ENCODE results near the gene UBE4B. TPM values are rescaled to one million over a fixed set of nuclear protein-coding genes. Genes with fewer than 3 reads are reported as not detected.

UBE4B gene
- total RNA-seq, 1 donor from 2014 or later = 14.7 TPM

DNA sequence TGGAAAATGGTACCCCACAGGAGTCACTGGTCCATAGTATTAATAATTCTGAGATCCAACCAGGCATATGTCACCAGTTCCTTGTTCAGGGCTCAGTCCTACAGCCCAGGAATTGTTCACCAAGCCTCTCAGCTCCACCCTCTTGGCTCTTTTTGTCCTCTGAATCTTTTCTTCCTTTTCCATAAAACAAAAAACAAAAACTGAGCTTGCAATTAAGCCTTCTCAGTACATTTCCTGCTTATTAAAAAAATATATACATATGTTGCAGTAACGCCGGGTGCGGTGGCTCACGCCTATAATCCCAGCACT, 154.2 kb downstream of the UBE4B start:
- TF ChIP-seq, protein P1, sequence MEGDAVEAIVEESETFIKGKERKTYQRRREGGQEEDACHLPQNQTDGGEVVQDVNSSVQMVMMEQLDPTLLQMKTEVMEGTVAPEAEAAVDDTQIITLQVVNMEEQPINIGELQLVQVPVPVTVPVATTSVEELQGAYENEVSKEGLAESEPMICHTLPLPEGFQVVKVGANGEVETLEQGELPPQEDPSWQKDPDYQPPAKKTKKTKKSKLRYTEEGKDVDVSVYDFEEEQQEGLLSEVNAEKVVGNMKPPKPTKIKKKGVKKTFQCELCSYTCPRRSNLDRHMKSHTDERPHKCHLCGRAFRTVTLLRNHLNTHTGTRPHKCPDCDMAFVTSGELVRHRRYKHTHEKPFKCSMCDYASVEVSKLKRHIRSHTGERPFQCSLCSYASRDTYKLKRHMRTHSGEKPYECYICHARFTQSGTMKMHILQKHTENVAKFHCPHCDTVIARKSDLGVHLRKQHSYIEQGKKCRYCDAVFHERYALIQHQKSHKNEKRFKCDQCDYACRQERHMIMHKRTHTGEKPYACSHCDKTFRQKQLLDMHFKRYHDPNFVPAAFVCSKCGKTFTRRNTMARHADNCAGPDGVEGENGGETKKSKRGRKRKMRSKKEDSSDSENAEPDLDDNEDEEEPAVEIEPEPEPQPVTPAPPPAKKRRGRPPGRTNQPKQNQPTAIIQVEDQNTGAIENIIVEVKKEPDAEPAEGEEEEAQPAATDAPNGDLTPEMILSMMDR (IDR thresholded peaks at IDR 0.05; ENCODE audit: insufficient read depth, low read length, severe bottlenecking) = no peak
- FAIRE-seq (peak; percentile 68), DNase-seq (ENCODE audit: low read depth) (no peak)
- Histone ChIP-seq H3K36me3 (ENCODE audit: control insufficient read depth, insufficient read depth, low read length) (no peaks in the 10 kb centered on the region), H3K27me3 (ENCODE audit: control insufficient read depth, insufficient read depth, low read length) (no peaks in the 10 kb centered on the region), H3K4me3 (ENCODE audit: low read depth, low read length) (no peak overlapping the region)

DNA sequence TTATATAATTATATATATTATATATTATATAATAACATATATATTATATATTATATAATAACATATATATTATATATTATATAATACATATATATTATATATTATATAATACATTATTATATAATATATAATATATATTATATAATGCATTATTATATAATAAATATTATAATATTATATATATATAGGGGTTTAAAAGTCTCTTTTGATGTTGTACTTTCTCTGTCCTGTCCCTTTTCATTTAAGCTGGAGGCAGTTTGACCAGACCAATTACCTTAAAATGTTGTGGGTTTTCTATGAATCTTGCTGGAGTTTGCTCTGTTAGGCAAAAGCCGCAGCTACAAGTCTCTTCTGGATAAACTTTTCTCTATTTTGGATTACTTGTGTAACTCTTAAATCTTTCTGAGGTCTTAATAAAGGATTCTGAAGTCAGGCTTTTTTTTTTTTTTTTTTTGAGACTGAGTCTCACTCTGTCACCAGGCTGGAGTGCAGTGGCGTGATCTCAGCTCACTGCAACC, 155.4 kb downstream of the UBE4B start:
- no peaks in the 10 kb centered on the region for H3K36me3 ChIP-seq (ENCODE audit: control insufficient read depth, insufficient read depth, low read length)
- FAIRE-seq (no peak), DNase-seq (ENCODE audit: low read depth) (no peak)
- no peak overlapping the region for H3K4me3 ChIP-seq (ENCODE audit: low read depth, low read length)
- TF ChIP-seq, protein P1 (IDR thresholded peaks at IDR 0.05; ENCODE audit: insufficient read depth, low read length, severe bottlenecking) = no peak
- no peaks in the 10 kb centered on the region for H3K27me3 ChIP-seq (ENCODE audit: control insufficient read depth, insufficient read depth, low read length)

DNA sequence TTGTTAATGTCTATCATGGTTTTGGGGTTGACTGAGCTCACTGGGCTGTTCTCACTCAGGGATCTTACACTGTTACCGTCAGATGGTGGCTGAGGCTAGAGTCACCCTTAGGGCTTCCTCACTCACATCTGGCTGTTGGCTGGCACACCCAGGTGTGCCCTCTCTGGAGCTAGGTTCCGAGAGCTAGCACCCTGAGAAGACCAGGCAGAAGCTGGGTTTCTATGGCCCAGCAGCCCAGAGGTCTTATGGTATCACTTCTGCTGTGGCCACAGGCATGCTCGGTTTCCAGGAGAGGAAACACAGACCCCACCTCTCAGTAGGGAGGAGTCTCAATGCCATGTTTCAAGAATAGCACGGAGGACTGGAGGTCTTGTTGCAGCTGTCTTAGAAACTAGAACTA, 156.9 kb downstream of the UBE4B start:
- FAIRE-seq = no peak
- TF ChIP-seq, protein P1 (IDR thresholded peaks at IDR 0.05; ENCODE audit: insufficient read depth, low read length, severe bottlenecking) = no peak
- Histone ChIP-seq H3K27me3 (ENCODE audit: control insufficient read depth, insufficient read depth, low read length) (no peaks in the 10 kb centered on the region), H3K4me3 (ENCODE audit: low read depth, low read length) (no peak overlapping the region), H3K36me3 (ENCODE audit: control insufficient read depth, insufficient read depth, low read length) (no peaks in the 10 kb centered on the region)
- DNase-seq (ENCODE audit: low read depth) = no peak

DNA sequence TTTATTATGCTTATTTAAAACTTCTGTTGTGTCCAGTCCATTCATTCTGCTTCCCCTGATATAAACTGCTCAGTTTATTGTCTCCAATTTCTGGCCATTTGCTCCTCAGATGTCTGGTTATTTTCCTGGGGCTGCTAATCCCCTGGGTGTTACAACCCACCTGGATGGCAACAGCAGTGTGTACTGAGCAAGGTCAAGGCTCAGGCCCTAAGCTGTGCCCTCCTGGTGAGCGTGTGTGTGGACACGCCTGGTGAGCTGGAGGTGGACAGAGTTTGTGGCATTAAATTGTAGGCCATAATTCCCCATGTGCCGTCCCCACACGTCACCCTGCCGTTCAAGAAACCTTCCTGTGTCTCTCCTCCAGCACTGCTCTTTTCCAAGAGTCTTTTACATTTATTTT, 159.5 kb downstream of the UBE4B start:
- TF ChIP-seq, protein P1 (IDR thresholded peaks at IDR 0.05; ENCODE audit: insufficient read depth, low read length, severe bottlenecking) = no peak
- DNase-seq (ENCODE audit: low read depth) = no peak
- H3K4me3 ChIP-seq (ENCODE audit: low read depth, low read length) = no peak overlapping the region

DNA sequence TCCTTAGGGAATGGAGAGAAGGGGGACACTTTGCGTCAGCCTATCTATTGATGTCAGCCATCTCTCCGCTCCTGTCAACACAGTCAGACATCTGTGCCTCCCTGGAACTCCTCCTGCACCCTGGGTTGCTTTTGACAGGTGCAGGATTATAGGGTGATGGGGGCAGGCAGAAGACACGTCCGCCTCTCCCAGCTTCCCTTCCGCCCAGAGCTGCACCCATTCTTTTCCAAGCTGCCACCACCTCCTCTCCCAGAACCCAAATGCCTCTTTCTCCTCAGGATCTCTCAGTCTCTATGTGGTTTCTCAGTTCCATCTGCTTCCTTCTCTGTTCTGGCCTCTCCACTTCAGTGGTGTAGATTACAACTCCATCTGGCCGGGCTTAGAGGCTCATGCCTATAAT, 160.5 kb downstream of the UBE4B start:
- TF ChIP-seq, protein P1 (IDR thresholded peaks at IDR 0.05; ENCODE audit: insufficient read depth, low read length, severe bottlenecking) = no peak
- peak; percentile 55 for FAIRE-seq

More for the DNA sequence above, 159.5 kb downstream of the UBE4B start:
- Histone ChIP-seq H3K27me3 (ENCODE audit: control insufficient read depth, insufficient read depth, low read length) (no peaks in the 10 kb centered on the region), H3K36me3 (ENCODE audit: control insufficient read depth, insufficient read depth, low read length) (no peaks in the 10 kb centered on the region)
- FAIRE-seq = no peak

DNA sequence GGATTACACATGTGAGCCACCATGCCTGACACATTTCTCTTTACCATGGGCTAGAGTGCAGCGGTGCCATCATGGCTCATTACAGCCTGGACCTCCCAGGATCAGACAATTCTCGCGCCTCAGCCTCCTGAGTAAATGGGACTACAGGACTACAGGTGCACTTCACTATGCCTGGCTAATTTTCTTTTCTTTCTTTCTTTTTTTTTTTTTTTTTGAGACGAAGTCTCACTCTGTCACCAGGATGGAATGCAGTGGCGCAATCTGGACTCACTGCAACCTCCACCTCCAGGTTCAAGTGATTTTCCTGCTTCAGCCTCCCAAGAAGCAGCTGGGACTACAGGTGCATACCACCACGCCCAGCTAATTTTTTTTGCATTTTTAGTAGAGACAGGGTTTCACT, 162.8 kb downstream of the UBE4B start:
- peak; percentile 70 for DNase-seq (ENCODE audit: low read depth)
- no peak for FAIRE-seq
- TF ChIP-seq, protein P1 (IDR thresholded peaks at IDR 0.05; ENCODE audit: insufficient read depth, low read length, severe bottlenecking) = no peak
- H3K4me3 ChIP-seq (ENCODE audit: low read depth, low read length) = no peak overlapping the region
- no peaks in the 10 kb centered on the region for H3K27me3 ChIP-seq (ENCODE audit: control insufficient read depth, insufficient read depth, low read length)
- H3K36me3 ChIP-seq (ENCODE audit: control insufficient read depth, insufficient read depth, low read length) = no peaks in the 10 kb centered on the region

More for the DNA sequence above, 160.5 kb downstream of the UBE4B start:
- H3K27me3 ChIP-seq (ENCODE audit: control insufficient read depth, insufficient read depth, low read length) = no peaks in the 10 kb centered on the region
- H3K36me3 ChIP-seq (ENCODE audit: control insufficient read depth, insufficient read depth, low read length) = no peaks in the 10 kb centered on the region
- DNase-seq (ENCODE audit: low read depth) = no peak
- H3K4me3 ChIP-seq (ENCODE audit: low read depth, low read length) = no peak overlapping the region

All from bronchial epithelial cell (primary cell).